ENCODE data around the gene ACP4.
A peak's percentile ranks its signal among the peaks of the same experiment; 100 is the strongest.

Gene ACP4

DNA sequence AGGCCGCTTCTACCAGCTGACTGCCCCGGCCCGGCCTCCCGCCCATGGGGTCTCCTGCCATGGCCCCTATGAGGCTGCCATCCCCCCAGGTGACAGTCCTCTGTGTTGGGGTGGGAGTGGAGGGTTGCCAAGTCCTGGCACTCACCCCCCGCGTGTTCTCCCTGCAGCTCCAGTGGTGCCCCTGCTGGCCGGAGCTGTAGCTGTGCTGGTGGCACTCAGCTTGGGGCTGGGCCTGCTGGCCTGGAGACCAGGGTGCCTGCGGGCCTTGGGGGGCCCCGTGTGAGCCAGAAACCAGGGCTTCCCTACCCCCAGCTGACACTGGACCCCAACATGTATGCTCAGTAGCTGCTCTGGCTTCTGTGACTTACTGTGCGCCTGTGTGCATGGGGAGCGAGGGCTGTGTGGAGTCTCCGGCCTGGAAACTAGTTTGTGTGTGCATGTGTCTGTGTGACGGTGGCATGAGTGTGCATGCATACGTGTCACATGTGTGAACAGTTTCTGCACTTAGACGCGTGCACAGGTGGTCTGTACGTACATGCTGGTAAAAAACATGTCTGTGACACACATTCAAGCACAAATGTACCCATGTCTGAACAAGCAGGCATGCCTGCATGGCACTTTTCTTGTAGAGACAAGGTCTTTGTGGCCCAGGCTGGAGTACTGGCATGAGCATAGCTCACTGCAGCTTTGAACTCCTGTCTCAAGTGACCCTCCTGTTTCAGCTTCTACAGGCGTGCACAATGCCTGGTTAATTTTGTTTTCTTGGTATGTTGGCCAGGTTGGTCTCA lies 4.9 kb downstream of the ACP4 start:
- H3K4me3 ChIP-seq (ENCODE audit: low read length): no peak overlapping the region
- H3K4me1 ChIP-seq (ENCODE audit: control insufficient read depth, insufficient read depth, low read length): no peaks in the 10 kb centered on the region
- H3K36me3 ChIP-seq (ENCODE audit: control insufficient read depth, insufficient read depth, low read length): peaks cover 9% of the 10 kb centered on the region
- H3K27me3 ChIP-seq (ENCODE audit: control insufficient read depth, insufficient read depth, low read length): no peaks in the 10 kb centered on the region
- H3K9ac ChIP-seq (ENCODE audit: low read length): no peak overlapping the region
- no peak overlapping the region for H3K27ac ChIP-seq (ENCODE audit: low read depth, low read length)

DNA sequence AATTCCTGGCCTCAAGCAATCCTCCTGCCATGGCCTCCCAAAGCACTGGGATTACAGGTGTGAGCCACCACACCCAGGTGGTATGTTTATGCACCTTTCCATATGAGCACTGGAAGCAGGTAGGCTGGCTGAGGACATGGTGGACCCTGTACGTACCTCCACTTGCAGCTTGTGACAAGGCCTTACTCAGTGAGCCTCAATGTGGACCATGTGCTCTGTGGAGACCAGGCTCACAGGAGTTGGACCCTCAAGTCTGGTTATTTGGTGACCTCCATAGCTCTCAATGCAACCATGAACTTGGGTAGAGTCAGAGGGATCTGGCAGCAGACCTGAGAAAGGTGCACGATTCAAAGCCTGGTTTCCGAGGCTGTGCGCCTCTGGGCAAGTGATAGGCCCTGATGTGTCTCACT lies 5.5 kb downstream of the ACP4 start:
- no peak overlapping the region for H3K27ac ChIP-seq (ENCODE audit: low read depth, low read length)
- H3K9ac ChIP-seq (ENCODE audit: low read length): no peak overlapping the region
- H3K4me1 ChIP-seq (ENCODE audit: control insufficient read depth, insufficient read depth, low read length): no peaks in the 10 kb centered on the region
- H3K36me3 ChIP-seq (ENCODE audit: control insufficient read depth, insufficient read depth, low read length): peaks cover 9% of the 10 kb centered on the region
- H3K27me3 ChIP-seq (ENCODE audit: control insufficient read depth, insufficient read depth, low read length): no peaks in the 10 kb centered on the region
- H3K4me3 ChIP-seq (ENCODE audit: low read length): no peak overlapping the region

DNA sequence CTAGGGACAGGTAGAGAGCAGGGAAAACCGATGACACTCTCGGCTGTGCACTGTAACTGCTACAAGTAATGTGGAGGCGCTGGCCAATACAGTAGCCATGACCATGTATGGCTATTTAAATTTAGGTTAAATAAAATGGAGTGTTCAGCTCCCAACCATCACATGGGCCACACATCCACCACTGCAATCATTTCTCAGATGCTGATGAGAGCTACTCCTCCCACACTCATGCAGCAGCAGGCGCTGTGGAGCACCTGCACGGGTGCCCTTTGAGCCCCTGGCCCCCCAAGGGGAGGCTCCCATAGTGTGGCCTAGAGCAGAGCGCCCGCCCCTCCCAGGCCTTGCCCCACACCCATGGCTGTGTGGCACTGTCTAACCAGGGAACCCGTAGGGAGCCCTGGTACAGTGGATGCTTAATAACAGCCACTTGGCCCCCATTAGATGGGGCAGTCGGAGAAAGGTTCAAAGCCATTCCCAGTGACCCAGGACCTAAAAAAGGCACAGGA lies 6.0 kb downstream of the ACP4 start:
- no peak overlapping the region for H3K9ac ChIP-seq (ENCODE audit: low read length)
- peaks cover 9% of the 10 kb centered on the region for H3K36me3 ChIP-seq (ENCODE audit: control insufficient read depth, insufficient read depth, low read length)
- H3K4me3 ChIP-seq (ENCODE audit: low read length): no peak overlapping the region
- H3K4me1 ChIP-seq (ENCODE audit: control insufficient read depth, insufficient read depth, low read length): no peaks in the 10 kb centered on the region
- H3K27ac ChIP-seq (ENCODE audit: low read depth, low read length): no peak overlapping the region
- H3K27me3 ChIP-seq (ENCODE audit: control insufficient read depth, insufficient read depth, low read length): no peaks in the 10 kb centered on the region

DNA sequence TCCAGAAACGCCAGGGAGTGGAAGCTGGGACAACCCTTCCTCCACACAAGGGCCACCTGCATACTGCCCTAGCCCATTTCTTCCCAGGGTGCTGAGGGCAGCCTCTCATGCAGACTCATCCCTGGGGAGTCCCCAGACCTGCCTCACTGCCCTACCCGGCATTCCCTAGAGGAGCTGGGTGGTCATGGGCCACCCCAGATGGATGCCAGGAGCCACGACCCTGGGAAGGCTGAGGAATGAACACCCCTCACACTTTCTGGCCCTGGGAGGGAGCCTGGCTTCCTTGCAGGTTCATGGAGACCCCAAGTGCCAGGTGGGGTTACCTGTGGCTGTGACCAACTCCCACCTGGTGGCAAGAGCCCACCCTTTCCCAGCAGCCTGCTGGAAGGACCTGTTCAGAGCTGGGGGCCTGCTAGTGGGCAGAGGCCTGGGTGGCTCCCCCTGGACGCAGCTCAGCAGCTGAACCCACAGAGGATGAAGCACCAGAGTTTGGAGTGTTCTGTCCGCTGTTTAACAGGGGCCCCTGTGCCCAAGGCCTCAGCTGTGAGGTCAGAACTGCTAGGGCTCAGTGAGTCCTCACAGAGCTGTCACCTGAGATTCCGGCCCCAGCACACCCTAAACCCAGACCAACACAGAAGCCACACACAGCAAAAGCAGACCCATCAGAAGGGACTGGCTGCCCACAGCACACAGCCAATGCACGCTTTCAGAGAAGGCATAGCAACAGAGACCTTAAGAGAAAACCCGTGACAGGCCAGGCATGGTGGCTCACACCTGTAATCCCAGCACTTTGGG lies 6.6 kb downstream of the ACP4 start:
- Histone ChIP-seq H3K9ac (ENCODE audit: low read length) (no peak overlapping the region), H3K27ac (ENCODE audit: low read depth, low read length) (no peak overlapping the region), H3K4me1 (ENCODE audit: control insufficient read depth, insufficient read depth, low read length) (no peaks in the 10 kb centered on the region), H3K4me3 (ENCODE audit: low read length) (no peak overlapping the region), H3K36me3 (ENCODE audit: control insufficient read depth, insufficient read depth, low read length) (peaks cover 9% of the 10 kb centered on the region), H3K27me3 (ENCODE audit: control insufficient read depth, insufficient read depth, low read length) (no peaks in the 10 kb centered on the region)

DNA sequence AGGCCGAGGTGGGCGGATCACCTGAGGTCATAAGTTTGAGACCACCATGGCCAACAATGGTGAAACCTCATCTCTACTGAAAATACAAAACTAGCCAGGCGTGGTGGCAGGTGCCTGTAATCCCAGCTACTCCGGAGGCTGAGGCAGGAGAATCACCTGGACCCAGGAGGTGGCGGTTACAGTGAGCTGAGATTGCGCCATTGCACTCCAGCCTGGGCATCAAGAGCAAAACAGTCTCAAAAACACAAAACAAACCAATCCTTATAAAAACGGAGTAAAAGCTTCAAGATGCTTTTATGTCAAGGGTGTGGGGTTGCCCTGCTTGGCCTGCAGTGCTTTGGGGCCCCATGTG lies 7.2 kb downstream of the ACP4 start:
- H3K27ac ChIP-seq (ENCODE audit: low read depth, low read length): no peak overlapping the region
- no peak overlapping the region for H3K9ac ChIP-seq (ENCODE audit: low read length)
- H3K27me3 ChIP-seq (ENCODE audit: control insufficient read depth, insufficient read depth, low read length): no peaks in the 10 kb centered on the region
- peaks cover 9% of the 10 kb centered on the region for H3K36me3 ChIP-seq (ENCODE audit: control insufficient read depth, insufficient read depth, low read length)
- no peak overlapping the region for H3K4me3 ChIP-seq (ENCODE audit: low read length)
- H3K4me1 ChIP-seq (ENCODE audit: control insufficient read depth, insufficient read depth, low read length): no peaks in the 10 kb centered on the region

DNA sequence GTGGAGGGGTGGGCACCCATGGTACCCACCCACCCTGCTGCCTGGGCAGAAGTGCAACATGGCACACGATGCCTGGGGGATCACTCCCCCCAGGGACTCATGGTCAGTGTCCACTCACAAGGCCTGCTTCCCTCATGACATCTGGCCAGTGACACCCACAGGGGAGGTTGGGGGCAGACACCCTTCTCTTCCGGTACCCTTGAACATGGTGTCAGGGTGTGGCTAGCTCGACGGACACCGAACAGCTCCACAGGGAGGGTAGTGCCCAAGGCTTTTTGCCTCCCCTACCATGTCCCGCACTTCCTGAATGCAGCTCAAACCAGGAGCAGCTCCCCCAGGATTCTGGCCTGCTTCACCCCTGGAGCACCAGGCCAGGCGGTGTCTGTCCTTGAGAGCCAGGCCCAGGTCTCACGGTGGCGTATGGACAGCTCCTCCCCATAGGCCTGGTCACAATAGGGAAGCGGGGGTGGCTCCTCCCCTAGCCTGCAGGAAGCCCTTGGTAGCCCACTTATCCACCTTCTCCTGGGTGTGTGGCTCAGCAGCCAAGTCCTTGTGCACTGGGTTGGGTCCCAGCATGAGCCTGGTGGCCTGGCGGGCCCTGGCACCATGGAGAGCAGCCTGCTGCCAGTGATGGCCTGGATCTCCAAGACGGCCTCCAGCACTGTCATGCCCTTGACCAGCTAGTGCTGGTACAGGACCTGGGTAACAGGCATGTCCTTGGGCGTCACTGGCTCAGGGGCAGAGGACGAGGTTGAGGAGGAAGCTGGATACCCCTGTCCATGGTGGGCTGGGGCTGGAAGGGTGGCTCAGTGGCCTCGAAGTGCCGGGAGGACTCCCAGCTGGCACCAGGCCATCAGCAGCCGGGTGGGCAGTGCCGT lies 7.8 kb downstream of the ACP4 start:
- Histone ChIP-seq H3K9ac (ENCODE audit: low read length) (no peak overlapping the region), H3K4me3 (ENCODE audit: low read length) (no peak overlapping the region), H3K4me1 (ENCODE audit: control insufficient read depth, insufficient read depth, low read length) (peaks cover 2% of the 10 kb centered on the region), H3K36me3 (ENCODE audit: control insufficient read depth, insufficient read depth, low read length) (peaks cover 9% of the 10 kb centered on the region), H3K27me3 (ENCODE audit: control insufficient read depth, insufficient read depth, low read length) (no peaks in the 10 kb centered on the region), H3K27ac (ENCODE audit: low read depth, low read length) (no peak overlapping the region)

DNA sequence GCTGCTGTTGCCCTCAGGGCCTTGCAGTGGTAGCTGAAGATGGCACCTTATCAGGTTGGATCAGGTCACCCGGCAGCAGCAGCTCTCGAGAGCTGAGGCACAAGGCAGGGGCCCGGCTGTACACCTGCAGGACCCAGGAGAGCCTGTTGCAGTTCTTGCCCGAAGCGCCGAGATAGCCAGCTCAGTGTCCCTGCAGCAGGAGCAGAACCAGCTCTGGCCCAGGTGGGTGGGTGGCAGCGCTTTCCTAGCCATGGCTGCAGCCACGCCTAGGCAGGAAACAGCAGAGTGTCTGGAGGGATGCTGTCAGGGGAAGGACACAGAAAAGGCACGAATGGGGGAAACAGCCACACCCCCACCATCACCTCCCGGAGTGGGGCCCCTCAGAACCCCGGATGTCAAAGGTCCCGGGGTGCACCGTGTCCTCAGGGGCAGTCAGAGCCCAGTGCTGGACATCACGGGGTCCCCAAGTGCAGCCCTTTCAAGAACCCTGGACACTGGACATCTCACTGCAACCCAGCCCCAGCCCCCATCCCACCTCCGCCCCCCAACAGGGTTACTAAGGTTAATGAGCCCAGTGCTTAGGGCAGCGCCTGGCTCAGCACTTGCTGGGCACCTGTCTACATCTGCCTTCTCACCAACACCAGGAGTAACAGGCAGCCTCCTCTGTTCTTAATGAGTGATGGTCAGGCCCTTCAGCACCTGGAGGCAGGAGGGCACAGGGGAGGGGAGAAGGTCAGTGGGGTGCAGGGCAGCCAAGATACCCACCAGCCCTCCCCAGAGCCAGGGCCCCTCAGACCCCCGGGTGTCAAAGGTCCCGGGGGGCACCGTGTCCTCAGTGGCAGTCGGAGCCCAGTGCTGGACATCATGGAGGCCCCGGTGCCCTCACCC lies 8.7 kb downstream of the ACP4 start:
- Histone ChIP-seq H3K36me3 (ENCODE audit: control insufficient read depth, insufficient read depth, low read length) (peaks cover 9% of the 10 kb centered on the region), H3K4me3 (ENCODE audit: low read length) (no peak overlapping the region), H3K27ac (ENCODE audit: low read depth, low read length) (no peak overlapping the region), H3K9ac (ENCODE audit: low read length) (no peak overlapping the region), H3K27me3 (ENCODE audit: control insufficient read depth, insufficient read depth, low read length) (no peaks in the 10 kb centered on the region), H3K4me1 (ENCODE audit: control insufficient read depth, insufficient read depth, low read length) (peaks cover 9% of the 10 kb centered on the region)

DNA sequence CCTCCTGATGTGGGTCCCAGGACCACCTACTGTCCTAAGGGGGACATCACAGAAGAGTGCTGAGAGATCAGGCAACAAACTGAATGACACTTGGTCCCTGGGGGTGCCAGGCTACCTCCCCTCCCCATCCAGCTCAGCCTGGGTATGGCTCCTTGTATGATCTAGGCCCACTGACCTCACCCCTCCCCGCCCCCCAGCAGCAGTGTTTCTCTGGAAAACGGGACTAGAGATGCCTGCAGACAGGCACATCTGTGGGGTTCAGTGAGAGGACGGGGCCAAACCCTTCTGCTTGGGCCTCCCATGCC lies 9.3 kb downstream of the ACP4 start:
- H3K27ac ChIP-seq (ENCODE audit: low read depth, low read length): no peak overlapping the region
- H3K9ac ChIP-seq (ENCODE audit: low read length): no peak overlapping the region
- peaks cover 9% of the 10 kb centered on the region for H3K36me3 ChIP-seq (ENCODE audit: control insufficient read depth, insufficient read depth, low read length)
- H3K4me3 ChIP-seq (ENCODE audit: low read length): no peak overlapping the region
- peaks cover 9% of the 10 kb centered on the region for H3K4me1 ChIP-seq (ENCODE audit: control insufficient read depth, insufficient read depth, low read length)
- H3K27me3 ChIP-seq (ENCODE audit: control insufficient read depth, insufficient read depth, low read length): no peaks in the 10 kb centered on the region

DNA sequence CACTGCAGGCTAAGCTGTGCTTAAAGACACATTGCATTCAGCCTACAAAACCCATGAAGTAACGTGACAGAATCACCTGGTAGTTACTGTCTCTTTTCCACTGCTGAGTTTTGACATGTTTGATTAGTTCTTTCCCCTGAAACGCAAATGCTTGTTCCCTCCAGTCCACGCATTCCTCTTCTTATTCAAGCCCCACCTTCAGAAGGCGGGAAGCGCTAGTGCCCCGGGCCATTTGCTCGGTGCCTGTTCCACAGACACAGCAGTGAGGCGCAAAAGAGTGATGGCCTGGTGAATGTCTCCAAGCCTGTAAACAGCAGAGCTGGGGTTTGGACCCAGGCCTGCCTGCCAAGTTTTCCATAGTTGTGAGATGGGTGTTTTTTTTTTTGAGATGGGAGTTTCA lies 10.9 kb downstream of the ACP4 start:
- Histone ChIP-seq H3K4me3 (ENCODE audit: low read length) (no peak overlapping the region), H3K27me3 (ENCODE audit: control insufficient read depth, insufficient read depth, low read length) (no peaks in the 10 kb centered on the region), H3K4me1 (ENCODE audit: control insufficient read depth, insufficient read depth, low read length) (peaks cover 15% of the 10 kb centered on the region), H3K9ac (ENCODE audit: low read length) (no peak overlapping the region), H3K27ac (ENCODE audit: low read depth, low read length) (no peak overlapping the region), H3K36me3 (ENCODE audit: control insufficient read depth, insufficient read depth, low read length) (peaks cover 9% of the 10 kb centered on the region)

DNA sequence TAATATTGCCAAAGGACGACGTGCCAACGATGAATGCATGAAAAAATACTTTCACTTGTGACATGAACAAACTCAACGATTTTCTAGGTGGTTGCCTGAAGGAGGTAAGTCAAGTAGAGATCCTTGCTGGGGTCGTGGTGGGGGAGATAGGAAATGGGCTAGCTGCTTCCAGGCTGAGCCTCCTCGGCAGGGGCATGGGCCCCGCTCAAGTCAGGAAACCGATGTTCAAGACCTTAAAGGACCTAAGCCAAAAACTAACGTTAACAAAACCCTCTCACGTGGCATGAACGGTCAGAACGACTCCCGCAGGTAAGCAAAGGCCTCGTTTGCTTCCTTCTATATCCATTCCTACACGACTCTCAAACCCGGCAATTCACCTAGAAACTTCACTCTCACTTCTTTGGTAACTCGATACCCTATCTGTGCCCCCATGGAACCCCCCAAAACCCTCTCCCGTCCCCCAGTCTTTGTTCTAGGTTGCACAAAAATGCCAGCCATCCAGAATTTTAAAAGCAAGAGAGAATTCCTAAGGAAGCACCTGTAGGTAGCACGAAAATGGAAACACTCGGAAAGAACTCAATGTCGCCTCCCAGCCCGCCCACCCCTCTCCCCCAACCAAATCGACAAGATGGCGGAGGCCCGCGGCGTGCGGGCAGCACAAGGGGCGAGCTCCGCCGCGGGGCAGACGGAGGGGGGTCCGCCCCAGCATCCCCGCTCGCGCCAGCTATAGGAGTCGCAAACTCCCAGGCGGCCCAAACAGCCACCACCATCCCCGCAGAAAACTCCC lies 13.6 kb downstream of the ACP4 start:
- peak overlapping the region; percentile 76 for H3K9ac ChIP-seq (ENCODE audit: low read length)
- H3K27ac ChIP-seq (ENCODE audit: low read depth, low read length): peak overlapping the region; percentile 100
- H3K36me3 ChIP-seq (ENCODE audit: control insufficient read depth, insufficient read depth, low read length): no peaks in the 10 kb centered on the region
- peaks cover 15% of the 10 kb centered on the region for H3K4me1 ChIP-seq (ENCODE audit: control insufficient read depth, insufficient read depth, low read length)
- no peaks in the 10 kb centered on the region for H3K27me3 ChIP-seq (ENCODE audit: control insufficient read depth, insufficient read depth, low read length)
- peak overlapping the region; percentile 98 for H3K4me3 ChIP-seq (ENCODE audit: low read length)

Data from rectal smooth muscle tissue (tissue), 1 donor.